CD4-positive, alpha-beta T cell treated with Interleukin-4 for 1 hour (primary cell): ENCODE results near the gene GARNL3.

Source experiments
- DNase-seq, 2 donors: peaks; one replicate each; pipeline ENCODE4 v3.0.0-alpha.2; 2020 to 2022

GARNL3 gene

GRCh38 chr9:127241354-127241753 is 23.2 kb upstream of the GARNL3 start:
- DNase-seq = no peak

- peak; percentile 92 to 93 for DNase-seq
These were observed 19.7 kb upstream of the GARNL3 start for GRCh38 chr9:127244609-127245601.

- no peak for DNase-seq
These were observed 18.9 kb upstream of the GARNL3 start for GRCh38 chr9:127245637-127246164.

- DNase-seq = no peak
These were observed 16.3 kb upstream of the GARNL3 start for GRCh38 chr9:127248241-127248640.

- DNase-seq = no peak
These were observed 14.7 kb upstream of the GARNL3 start for GRCh38 chr9:127249877-127250276.

GRCh38 chr9:127250896-127251391 is 13.6 kb upstream of the GARNL3 start:
- DNase-seq = no peak

- DNase-seq = no peak
These were observed 11.9 kb upstream of the GARNL3 start for GRCh38 chr9:127252410-127253318.

GRCh38 chr9:127253446-127253845 is 11.1 kb upstream of the GARNL3 start:
- no peak for DNase-seq

GRCh38 chr9:127255692-127256091 is 8.9 kb upstream of the GARNL3 start:
- no peak for DNase-seq

- DNase-seq = no peak
These were observed 8.2 kb upstream of the GARNL3 start for GRCh38 chr9:127256324-127256723.

GRCh38 chr9:127258606-127259471 is 5.7 kb upstream of the GARNL3 start:
- no peak for DNase-seq

GRCh38 chr9:127262602-127263001 is 2.0 kb upstream of the GARNL3 start:
- DNase-seq = no peak

- no peak for DNase-seq
These were observed 1.3 kb upstream of the GARNL3 start for GRCh38 chr9:127263237-127263636.

- no peak for DNase-seq
These were observed 910 bp upstream of the GARNL3 start for GRCh38 chr9:127263664-127264063.

- DNase-seq = no peak
These were observed 3.4 kb downstream of the GARNL3 start for GRCh38 chr9:127267793-127268525.

GRCh38 chr9:127269449-127269848 is 4.9 kb downstream of the GARNL3 start:
- DNase-seq = no peak

- DNase-seq = no peak
These were observed 8.8 kb downstream of the GARNL3 start for GRCh38 chr9:127273326-127273725.

GRCh38 chr9:127277099-127277498 is 12.5 kb downstream of the GARNL3 start:
- DNase-seq = no peak

GRCh38 chr9:127277770-127278169 is 13.2 kb downstream of the GARNL3 start:
- no peak for DNase-seq

GRCh38 chr9:127278372-127278771 is 13.8 kb downstream of the GARNL3 start:
- no peak for DNase-seq

GRCh38 chr9:127279717-127280285 is 15.2 kb downstream of the GARNL3 start:
- DNase-seq = no peak
